Measurements from ENCODE around the gene C9orf43. TPM values are rescaled to one million over a fixed set of nuclear protein-coding genes. Genes with fewer than 3 reads are reported as not detected.
"Not testable (repeated sequence)": the region's sequence is repeated elsewhere in the genome, so short reads cannot be mapped to it uniquely, and the experiment has no call there.

The C9orf43 gene
- total RNA-seq, 1 experiment from 2014 or later, result 0.40 TPM

GRCh38 chr9:113409481-113409880 is 1.1 kb upstream of the C9orf43 start:
- no peak for DNase-seq (ENCODE audit: extremely low read depth, low read depth)

DNA sequence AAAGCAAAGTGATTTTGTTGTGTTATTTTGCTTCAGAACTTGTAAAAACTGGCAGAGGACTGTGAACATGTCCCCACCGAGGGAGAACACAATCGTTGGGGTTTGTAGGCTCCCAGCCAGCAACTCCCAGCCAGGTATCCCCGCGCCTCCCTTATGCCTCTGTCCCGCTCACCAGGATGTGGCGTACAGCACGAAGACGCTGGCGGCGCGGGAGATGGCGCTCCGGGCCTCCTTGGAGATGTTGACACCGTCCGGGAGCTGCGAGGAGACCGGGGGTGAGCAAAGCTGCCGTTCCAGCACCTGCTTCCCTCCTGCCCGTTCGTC is 702 bp upstream of the C9orf43 start:
- DNase-seq (ENCODE audit: extremely low read depth, low read depth), result no peak

DNA sequence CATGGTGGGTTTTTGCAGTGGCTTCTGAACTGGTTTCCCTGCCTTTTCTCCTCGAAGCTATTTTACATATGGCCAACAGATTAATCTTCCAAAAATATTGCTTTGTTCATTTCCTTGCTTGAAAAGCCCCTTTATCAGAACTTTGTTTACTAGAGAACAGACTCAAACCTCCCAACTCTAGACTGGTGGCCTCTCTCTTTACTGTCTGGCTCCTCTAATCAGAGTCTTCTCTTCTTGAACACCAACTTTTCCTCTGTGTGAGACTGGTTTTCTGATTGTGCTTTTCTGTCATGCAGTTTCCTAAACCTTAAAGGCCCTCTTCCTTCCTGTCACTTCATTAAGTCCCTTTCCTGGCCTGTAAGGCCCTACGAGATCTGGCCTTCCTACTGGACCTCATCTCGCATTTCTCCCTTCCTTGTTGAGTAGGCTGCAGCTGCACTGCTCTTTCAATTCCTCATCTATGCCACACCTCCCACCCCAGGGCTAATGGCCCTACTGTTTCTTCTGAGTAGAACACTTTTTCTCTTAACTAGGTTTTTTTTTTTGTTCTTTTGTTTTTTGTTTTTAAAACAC is 5.7 kb downstream of the C9orf43 start:
- no peak for DNase-seq (ENCODE audit: extremely low read depth, low read depth)

- DNase-seq (ENCODE audit: extremely low read depth, low read depth), result no peak
These were observed 6.8 kb downstream of the C9orf43 start for GRCh38 chr9:113417370-113417769.

DNA sequence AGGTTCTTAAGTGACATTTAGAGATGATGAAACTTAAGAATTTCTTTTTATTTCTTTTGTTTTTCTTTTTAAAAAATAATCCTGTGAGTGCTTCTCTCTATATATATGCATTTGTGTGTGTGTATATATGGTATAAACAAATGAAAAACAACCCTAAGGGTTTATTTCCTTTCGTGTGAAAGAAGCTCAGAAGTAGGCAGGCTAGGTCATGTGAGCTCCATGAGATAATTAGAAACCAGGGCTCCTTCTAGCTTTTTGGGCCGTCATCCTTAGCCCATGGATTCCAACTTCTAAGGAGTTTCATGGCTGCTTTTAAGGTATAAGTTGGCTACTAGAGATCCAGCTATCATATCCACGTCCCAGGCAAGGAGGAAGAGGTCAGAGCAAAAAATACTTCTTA is 11.2 kb downstream of the C9orf43 start:
- no peak for DNase-seq (ENCODE audit: extremely low read depth, low read depth)

- DNase-seq (ENCODE audit: extremely low read depth, low read depth), result no peak
These were observed 14.5 kb downstream of the C9orf43 start for GRCh38 chr9:113425072-113425471.

DNA sequence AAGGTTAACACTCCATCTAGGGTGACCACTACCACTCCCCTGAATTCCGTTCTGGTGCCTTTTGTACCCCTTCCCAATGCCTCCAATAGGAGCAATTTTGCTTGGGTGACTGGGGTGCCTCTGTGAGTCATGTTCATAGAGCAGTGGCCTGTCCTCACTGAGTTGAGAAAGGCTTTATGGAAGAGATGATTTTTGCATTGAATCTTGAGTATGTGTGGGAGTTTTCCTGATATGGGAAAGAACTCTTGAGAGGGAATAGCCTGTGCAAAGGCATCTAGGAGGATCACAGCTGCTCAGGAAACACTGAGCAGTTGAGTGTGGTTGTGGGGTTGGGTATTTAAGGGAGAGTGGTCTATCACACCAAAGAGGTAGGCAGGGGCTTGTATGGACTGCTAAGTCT is 16.2 kb downstream of the C9orf43 start:
- DNase-seq (ENCODE audit: extremely low read depth, low read depth), result no peak

DNA sequence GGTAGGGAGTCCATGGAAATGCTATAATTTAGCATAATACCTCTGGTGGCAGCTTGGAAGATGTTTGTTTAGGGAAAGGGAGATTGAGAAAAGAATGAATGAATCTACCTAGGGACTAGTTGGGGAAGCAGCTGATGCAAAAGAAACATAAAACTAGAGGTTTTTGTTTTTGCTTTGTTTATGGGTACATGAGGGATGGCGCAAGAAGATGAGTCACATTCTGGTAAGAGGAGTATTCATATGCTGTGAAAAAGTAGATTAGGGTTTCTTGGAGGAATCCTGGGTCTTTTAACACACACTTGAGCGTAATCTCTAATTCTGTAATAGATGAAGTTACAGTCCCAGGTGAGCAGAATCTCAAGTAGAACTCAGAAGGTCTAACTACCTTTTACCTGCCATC is 17.1 kb downstream of the C9orf43 start:
- DNase-seq (ENCODE audit: extremely low read depth, low read depth), result no peak

GRCh38 chr9:113428062-113428615 is 17.6 kb downstream of the C9orf43 start:
- no peak for DNase-seq (ENCODE audit: extremely low read depth, low read depth)

DNA sequence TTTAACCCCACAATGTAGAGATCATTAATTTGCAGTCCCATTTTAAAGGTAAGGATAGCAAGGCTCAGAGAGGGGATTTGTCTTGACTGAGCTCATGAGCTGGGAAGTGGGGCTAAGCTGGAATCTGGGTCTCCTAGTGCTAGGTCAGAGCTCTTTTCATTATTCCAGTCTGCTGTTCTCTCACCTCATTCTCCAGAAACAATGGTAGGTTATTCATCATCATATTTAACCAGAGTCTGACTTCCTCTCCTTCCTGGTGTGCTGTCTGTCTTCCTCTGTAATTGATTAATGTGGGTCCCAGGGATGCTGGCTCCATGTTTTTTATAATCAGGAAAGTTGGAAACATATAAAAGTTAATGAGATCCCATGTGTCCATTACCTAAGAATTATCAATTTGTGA is 20.6 kb downstream of the C9orf43 start:
- DNase-seq (ENCODE audit: extremely low read depth, low read depth), result no peak

DNA sequence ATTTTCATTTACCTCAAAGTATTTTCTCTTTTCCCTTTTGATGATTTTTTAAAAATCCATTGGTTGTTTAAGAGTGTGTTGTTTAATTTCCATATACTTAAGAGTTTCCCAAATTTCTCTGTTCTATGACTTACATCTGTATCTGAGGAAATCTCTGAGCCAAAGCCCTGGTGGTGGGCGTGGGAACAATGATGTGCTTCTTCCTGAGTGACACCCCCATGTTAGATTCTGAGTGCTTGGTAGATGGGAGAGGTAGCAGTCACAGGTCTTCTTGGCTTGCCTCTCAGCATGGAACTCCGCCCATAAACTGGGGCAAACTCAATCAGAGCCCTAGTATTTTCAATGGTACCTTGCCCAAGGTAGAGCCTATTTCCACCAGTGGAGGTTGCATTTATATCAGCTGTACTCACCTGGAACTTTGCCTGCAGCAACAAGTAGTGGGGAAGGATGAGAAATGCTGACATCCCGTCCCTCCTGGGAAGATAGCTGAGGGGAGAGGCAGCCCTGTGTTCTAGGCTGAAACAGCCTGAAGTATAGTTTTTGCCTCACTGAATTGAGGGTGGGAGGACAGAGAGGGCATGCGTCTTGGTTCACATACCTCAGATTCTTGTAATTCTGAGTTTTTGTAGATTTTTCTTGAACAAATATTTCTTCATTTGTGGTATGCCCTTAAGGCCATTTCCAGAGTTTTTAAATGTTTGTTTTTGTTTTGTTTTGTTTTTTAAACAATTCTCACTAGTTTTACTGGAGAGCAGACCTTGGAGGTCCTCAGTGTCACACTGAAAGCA is 26.4 kb downstream of the C9orf43 start:
- DNase-seq (ENCODE audit: extremely low read depth, low read depth), result no peak

GRCh38 chr9:113437716-113438115 is 27.2 kb downstream of the C9orf43 start:
- DNase-seq (ENCODE audit: extremely low read depth, low read depth), result not testable (repeated sequence)

GRCh38 chr9:113444736-113445135 is 34.2 kb downstream of the C9orf43 start:
- no peak for DNase-seq (ENCODE audit: extremely low read depth, low read depth)

GRCh38 chr9:113446323-113446740 is 35.8 kb downstream of the C9orf43 start:
- peak; percentile 43 for DNase-seq (ENCODE audit: extremely low read depth, low read depth)

DNA sequence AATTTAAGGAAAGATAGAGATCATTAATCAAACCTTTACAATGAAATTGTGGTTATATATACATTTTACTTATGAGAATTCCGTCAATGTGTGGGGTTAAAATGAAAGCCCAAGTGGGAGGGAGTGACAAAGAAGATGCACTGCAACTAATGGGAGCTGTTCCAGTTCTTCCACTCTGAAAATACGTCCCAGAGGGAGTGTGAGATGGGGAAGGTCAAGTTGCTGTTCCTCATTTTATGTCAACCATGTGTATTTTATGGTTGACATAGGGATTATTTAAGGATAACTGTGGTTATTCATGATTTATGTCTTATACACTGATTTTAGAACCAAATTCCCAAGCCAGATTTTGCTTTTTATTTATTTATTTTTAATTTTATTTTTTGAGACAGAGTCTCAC is 38.8 kb downstream of the C9orf43 start:
- no peak for DNase-seq (ENCODE audit: extremely low read depth, low read depth)

DNA sequence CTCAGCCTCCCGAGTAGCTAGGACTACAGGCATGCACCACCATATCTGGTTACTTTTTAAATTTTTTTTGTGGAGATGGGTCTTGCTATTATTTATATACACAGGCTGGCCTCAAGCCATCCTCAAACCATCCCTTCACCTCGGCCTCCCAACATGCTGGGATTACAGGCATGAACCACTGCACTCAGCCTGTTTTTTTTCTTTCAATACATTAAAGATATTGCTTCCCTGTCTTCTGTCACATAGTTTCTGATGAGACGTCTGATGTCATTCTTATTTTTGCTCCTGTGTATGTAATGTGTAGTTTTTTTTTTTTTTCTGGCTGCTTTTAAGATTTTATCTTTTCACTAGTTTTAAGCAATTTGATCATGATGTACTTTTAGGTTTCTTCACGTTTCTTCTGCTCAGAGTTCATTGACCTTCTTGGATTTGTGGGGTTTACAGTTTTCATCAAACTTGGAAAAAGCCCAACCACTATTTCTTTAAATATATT is 41.6 kb downstream of the C9orf43 start:
- DNase-seq (ENCODE audit: extremely low read depth, low read depth), result no peak

DNA sequence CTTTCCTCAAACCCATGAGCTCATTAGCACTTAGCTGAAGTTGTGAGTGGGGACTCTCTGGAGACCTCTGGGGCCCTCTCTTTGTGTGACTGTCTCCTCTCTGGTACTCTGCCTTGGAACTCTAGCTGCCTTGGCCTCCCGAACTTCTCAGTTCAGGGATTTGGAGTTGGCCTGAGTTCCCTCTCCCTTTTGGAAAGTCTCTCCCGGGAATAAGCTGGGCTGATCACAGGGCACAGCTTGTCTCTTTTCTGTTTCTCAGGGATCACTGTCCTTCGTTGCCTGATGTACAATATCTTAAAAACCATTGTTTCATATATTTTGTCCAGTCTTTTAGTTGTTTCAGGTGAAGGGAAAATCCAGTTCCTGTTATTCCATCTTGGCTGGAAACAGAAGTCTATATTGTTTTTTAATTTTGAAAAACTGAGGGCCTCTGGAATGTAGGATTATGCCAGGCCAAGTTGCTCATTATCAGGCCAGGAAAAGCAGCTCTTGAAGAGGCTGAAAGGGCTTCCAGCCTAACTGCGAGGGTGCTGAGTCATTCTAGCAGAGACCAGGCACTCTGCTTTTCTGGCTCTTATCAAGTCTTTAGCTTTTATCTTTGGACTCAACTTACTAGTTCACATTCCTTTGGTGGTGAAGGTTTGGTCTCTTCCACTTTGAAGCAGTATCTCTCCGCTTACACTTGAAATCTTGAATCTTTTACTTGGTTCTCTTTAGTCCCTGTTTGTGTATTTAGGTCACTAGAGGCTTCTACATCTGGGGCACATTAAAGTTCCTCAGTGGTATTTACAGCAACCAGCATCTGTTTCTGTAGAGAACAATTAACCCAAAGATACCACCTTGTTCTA is 44.6 kb downstream of the C9orf43 start:
- DNase-seq (ENCODE audit: extremely low read depth, low read depth), result peak; percentile 69

GRCh38 chr9:113456235-113456634 is 45.7 kb downstream of the C9orf43 start:
- DNase-seq (ENCODE audit: extremely low read depth, low read depth), result no peak

DNA sequence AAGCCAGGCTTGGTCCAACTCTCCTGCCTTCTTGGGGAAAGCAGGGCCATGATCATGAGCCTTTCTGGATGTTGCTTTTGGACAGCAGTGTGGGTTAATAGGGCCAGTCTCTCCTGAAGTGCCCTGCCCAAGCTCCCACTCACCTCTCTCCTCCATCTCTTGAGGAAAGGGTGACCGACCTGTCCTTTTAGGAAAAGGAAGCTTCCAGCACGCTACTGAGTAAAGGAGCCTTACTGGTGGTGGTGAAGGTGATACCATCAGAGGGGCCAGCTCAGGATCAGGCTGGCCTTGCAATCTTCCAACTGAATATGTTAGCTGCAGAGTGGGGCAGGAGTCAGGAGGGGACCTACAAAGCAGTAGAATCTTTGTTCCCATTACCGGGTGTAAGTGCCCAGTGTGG is 50.7 kb downstream of the C9orf43 start:
- no peak for DNase-seq (ENCODE audit: extremely low read depth, low read depth)

- DNase-seq (ENCODE audit: extremely low read depth, low read depth), result no peak
These were observed 51.4 kb downstream of the C9orf43 start for GRCh38 chr9:113461943-113462342.

- no peak for DNase-seq (ENCODE audit: extremely low read depth, low read depth)
These were observed 52.3 kb downstream of the C9orf43 start for GRCh38 chr9:113462781-113463286.

All from NCI-H460 (cell line).